GM13977 (cell line): ENCODE data around the gene ARHGAP28.
"Not testable (repeated sequence)": the region's sequence is repeated elsewhere in the genome, so short reads cannot be mapped to it uniquely, and the experiment has no call there.

Experiments
- DNase-seq: peaks from one replicate; pipeline ENCODE4 v3.0.0; 2012; ENCODE audit warnings: low spot score
- in situ Hi-C: fragments of 300-500 bp; cut with MboI; formaldehyde crosslinking; loops from one replicate; pipeline ENCODE4 v1.12.0; 2022; ENCODE audit warnings: low sequenced_read_pairs, low pct_unique_long_range_greater_than_20kb, mixed read lengths, inconsistent platforms; ENCODE audit not compliant: unreplicated experiment
- TF ChIP-seq, protein P1 (sequence below): IDR thresholded peaks from 2 replicates; pipeline ENCODE4 v1.5.1; 2012; ENCODE audit warnings: mild to moderate bottlenecking, control low read depth; ENCODE audit not compliant: insufficient read depth; ENCODE audit errors: extremely low read depth, missing control alignments

ARHGAP28 gene

DNA sequence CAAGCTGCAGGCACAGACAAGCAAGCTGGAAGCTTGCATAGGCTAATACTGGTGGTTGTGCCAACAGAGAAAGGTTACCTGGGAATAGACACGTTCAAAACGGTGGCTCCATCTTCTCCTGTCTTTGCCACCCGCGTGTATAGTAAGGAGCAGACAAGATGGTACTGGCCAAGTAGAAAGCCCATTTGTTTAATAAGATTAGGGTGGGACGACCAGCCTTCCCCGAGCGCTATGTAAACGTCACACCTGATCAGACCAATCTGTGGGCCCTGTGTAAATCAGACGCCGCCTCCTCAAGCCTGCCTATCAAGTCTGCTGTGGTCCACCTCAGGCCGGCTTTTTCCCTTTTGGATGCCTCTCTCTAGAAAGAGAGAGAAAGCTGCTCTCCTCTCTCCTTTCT is 198.8 kb downstream of the ARHGAP28 start:
- in situ Hi-C loops = no loop called here
- no peak for DNase-seq
- TF ChIP-seq, protein P1, sequence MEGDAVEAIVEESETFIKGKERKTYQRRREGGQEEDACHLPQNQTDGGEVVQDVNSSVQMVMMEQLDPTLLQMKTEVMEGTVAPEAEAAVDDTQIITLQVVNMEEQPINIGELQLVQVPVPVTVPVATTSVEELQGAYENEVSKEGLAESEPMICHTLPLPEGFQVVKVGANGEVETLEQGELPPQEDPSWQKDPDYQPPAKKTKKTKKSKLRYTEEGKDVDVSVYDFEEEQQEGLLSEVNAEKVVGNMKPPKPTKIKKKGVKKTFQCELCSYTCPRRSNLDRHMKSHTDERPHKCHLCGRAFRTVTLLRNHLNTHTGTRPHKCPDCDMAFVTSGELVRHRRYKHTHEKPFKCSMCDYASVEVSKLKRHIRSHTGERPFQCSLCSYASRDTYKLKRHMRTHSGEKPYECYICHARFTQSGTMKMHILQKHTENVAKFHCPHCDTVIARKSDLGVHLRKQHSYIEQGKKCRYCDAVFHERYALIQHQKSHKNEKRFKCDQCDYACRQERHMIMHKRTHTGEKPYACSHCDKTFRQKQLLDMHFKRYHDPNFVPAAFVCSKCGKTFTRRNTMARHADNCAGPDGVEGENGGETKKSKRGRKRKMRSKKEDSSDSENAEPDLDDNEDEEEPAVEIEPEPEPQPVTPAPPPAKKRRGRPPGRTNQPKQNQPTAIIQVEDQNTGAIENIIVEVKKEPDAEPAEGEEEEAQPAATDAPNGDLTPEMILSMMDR = no peak

- TF ChIP-seq, protein P1 = no peak
- in situ Hi-C loops = no loop called here
- DNase-seq = no peak
These were observed 200.0 kb downstream of the ARHGAP28 start for GRCh38 chr18:6929370-6930102.

DNA sequence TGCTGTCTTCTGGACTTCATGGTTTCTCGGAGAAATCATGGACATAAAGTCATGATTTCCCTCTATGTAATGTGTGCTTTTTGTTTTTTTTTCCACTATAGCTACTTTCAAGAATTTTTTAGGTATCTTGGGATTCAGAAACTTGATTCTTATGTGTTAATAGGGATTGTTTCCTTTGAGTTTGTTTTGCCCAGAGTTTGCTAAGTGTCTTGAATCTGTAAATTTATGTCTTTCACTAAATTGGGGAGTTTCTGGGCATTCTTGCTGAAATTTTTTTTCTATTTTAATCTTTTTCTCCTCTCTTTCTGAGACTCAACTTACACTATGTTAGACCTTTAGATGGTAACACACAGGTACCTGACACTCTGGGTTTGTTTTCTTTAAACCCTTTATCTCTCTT is 205.3 kb downstream of the ARHGAP28 start:
- in situ Hi-C loops = no loop called here
- DNase-seq = no peak
- TF ChIP-seq, protein P1 = no peak

- TF ChIP-seq, protein P1 = no peak
- in situ Hi-C loops = no loop called here
- DNase-seq = no peak
These were observed 208.5 kb downstream of the ARHGAP28 start for GRCh38 chr18:6938003-6938402.

GRCh38 chr18:6938403-6938802 is 208.9 kb downstream of the ARHGAP28 start:
- in situ Hi-C loops, DNase-seq: not testable (repeated sequence)

- in situ Hi-C loops = no loop called here
- no peak for DNase-seq
- TF ChIP-seq, protein P1 = no peak
These were observed 210.5 kb downstream of the ARHGAP28 start for GRCh38 chr18:6939972-6940371.

DNA sequence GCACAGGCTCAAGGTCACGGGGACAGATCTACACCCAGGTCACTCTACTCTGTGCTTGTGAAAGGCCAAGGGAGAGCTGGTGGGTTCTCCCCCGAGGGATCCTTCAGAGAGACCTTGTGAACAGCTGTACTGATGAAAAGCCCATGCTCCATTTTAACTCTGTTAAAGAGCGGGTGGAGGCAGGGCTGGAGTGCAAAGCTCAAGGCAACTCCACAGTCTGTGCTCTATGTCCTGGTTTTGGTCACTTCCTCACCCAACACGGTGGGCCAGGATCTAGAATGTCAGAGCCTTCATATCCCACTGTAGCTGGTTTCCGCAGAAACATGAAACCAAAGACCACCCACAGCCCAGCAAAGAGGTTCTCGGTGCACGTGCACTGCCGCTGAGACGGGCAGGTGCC is 210.9 kb downstream of the ARHGAP28 start:
- in situ Hi-C loops = no loop called here
- TF ChIP-seq, protein P1 = no peak
- no peak for DNase-seq
